ENCODE measurements around the gene CHCHD10.
A peak's percentile ranks its signal among the peaks of the same experiment; 100 is the strongest.

Gene CHCHD10

GRCh38 chr22:23764899-23765881 is 2.6 kb downstream of the CHCHD10 start:
- no peaks in the 10 kb centered on the region for H3K9me3 Mint-ChIP-seq
- H3K27me3 Mint-ChIP-seq (ENCODE audit: low read depth): no peaks in the 10 kb centered on the region

GRCh38 chr22:23763954-23764353 is 3.8 kb downstream of the CHCHD10 start:
- Mint-ChIP-seq H3K4me1 (peaks cover 21% of the 10 kb centered on the region), H3K9me3 (no peaks in the 10 kb centered on the region), H3K27me3 (ENCODE audit: low read depth) (no peaks in the 10 kb centered on the region), H3K36me3 (ENCODE audit: low read depth) (no peaks in the 10 kb centered on the region), H3K27ac (peak overlapping the region; percentile 33 to 70 (median 39)), H3K4me3 (peak overlapping the region in 2 of 3 experiments; percentile 67 to 73)
- TF ChIP-seq CTCF (IDR thresholded peaks at IDR 0.05; ENCODE audit: unreplicated experiment in 3 of 3): no peak

More at GRCh38 chr22:23764899-23765881, 2.6 kb downstream of the CHCHD10 start:
- Mint-ChIP-seq H3K4me1 (peaks cover 29% of the 10 kb centered on the region), H3K27ac (no peak overlapping the region), H3K4me3 (peak overlapping the region; percentile 56 to 60 (median 57)), H3K36me3 (ENCODE audit: low read depth) (no peaks in the 10 kb centered on the region)
- no peak for TF ChIP-seq CTCF (IDR thresholded peaks at IDR 0.05; ENCODE audit: unreplicated experiment in 3 of 3)

- no peaks in the 10 kb centered on the region for H3K9me3 Mint-ChIP-seq
- no peak for TF ChIP-seq CTCF (IDR thresholded peaks at IDR 0.05; ENCODE audit: unreplicated experiment in 3 of 3)
- H3K27ac Mint-ChIP-seq: peak overlapping the region; percentile 33 to 70 (median 39)
- H3K4me3 Mint-ChIP-seq: peak overlapping the region in 2 of 3 experiments; percentile 67 to 73
- H3K36me3 Mint-ChIP-seq (ENCODE audit: low read depth): no peaks in the 10 kb centered on the region
- H3K27me3 Mint-ChIP-seq (ENCODE audit: low read depth): no peaks in the 10 kb centered on the region
- H3K4me1 Mint-ChIP-seq: peaks cover 21% of the 10 kb centered on the region
These were observed 4.2 kb downstream of the CHCHD10 start for GRCh38 chr22:23763579-23763945.

- H3K27me3 Mint-ChIP-seq (ENCODE audit: low read depth): no peaks in the 10 kb centered on the region
- H3K36me3 Mint-ChIP-seq (ENCODE audit: low read depth): no peaks in the 10 kb centered on the region
- H3K4me1 Mint-ChIP-seq: peaks cover 21% of the 10 kb centered on the region
- peak within 1 kb of the TSS; percentile 33 to 81 (median 70) for H3K27ac Mint-ChIP-seq
- TF ChIP-seq CTCF (IDR thresholded peaks at IDR 0.05; ENCODE audit: unreplicated experiment in 3 of 3): no peak
- peak within 1 kb of the TSS; percentile 33 to 73 (median 67) for H3K4me3 Mint-ChIP-seq
- H3K9me3 Mint-ChIP-seq: no peaks in the 10 kb centered on the region
These were observed 4.8 kb downstream of the CHCHD10 start, which contains the start of gene C22orf15 for GRCh38 chr22:23762842-23763578. C22orf15 (plus strand) TSS chr22:23762990; CDS start chr22:23763307, 317 bp downstream.

GRCh38 chr22:23760056-23760455 is 7.7 kb downstream of the CHCHD10 start:
- H3K4me1 Mint-ChIP-seq: peaks cover 19% of the 10 kb centered on the region
- H3K36me3 Mint-ChIP-seq (ENCODE audit: low read depth): no peaks in the 10 kb centered on the region
- no peaks in the 10 kb centered on the region for H3K27me3 Mint-ChIP-seq (ENCODE audit: low read depth)
- no peak overlapping the region for H3K4me3 Mint-ChIP-seq
- H3K9me3 Mint-ChIP-seq: no peaks in the 10 kb centered on the region
- TF ChIP-seq CTCF (IDR thresholded peaks at IDR 0.05; ENCODE audit: unreplicated experiment in 3 of 3): no peak
- H3K27ac Mint-ChIP-seq: peak overlapping the region in 1 of 3 experiments; percentile 8
